WTC11 (cell line): ENCODE results near the gene ENOX2.

ENCODE experiments used
- ATF1 ChIP-seq: sonication (generic); formaldehyde crosslinking; IDR thresholded peaks from 2 replicates; pipeline ENCODE4 v1.8.1; 2023; ENCODE audit warnings: mild to moderate bottlenecking, moderate library complexity, missing genetic modification reagents
- CREM ChIP-seq: sonication (generic); formaldehyde crosslinking; IDR thresholded peaks from 2 replicates; pipeline ENCODE4 v1.8.1; 2022; ENCODE audit warnings: mild to moderate bottlenecking, missing genetic modification reagents, moderate library complexity
- CTCF ChIP-seq: fragments of 200-600 bp; IDR thresholded peaks from 2 replicates; pipeline ENCODE4 v1.8.0; 2022; ENCODE audit warnings: antibody characterized with exemption
- E2F1 ChIP-seq: sonication (generic); formaldehyde crosslinking; IDR thresholded peaks from 2 replicates; pipeline ENCODE4 v1.8.0; 2022; ENCODE audit warnings: mild to moderate bottlenecking, missing genetic modification reagents
- ELF4 ChIP-seq: sonication (generic); formaldehyde crosslinking; IDR thresholded peaks from 2 replicates; pipeline ENCODE4 v1.8.1; 2022; ENCODE audit warnings: low read depth, mild to moderate bottlenecking, moderate library complexity, missing genetic modification reagents
- HMGXB4 ChIP-seq: sonication (generic); formaldehyde crosslinking; IDR thresholded peaks from 2 replicates; pipeline ENCODE4 v1.8.1; 2023; ENCODE audit warnings: mild to moderate bottlenecking, moderate library complexity, missing genetic modification reagents
- ZNF263 ChIP-seq: sonication (generic); formaldehyde crosslinking; IDR thresholded peaks from 2 replicates; pipeline ENCODE4 v1.8.1; 2022; ENCODE audit warnings: low read depth, mild to moderate bottlenecking, moderate library complexity, missing genetic modification reagents
- ZNF423 ChIP-seq: fragments of 250-450 bp; sonication (Bioruptor Pico); IDR thresholded peaks from 2 replicates; pipeline ENCODE4 v2.1.2; 2022; ENCODE audit warnings: mild to moderate bottlenecking, moderate library complexity
- TF ChIP-seq, protein P1 (sequence below): sonication (generic); formaldehyde crosslinking; IDR thresholded peaks from 2 replicates; pipeline ENCODE4 v1.8.1; 2023; ENCODE audit warnings: mild to moderate bottlenecking, missing genetic modification reagents, moderate library complexity
- TF ChIP-seq, protein P2 (sequence below): sonication (generic); formaldehyde crosslinking; IDR thresholded peaks from 2 replicates; pipeline ENCODE4 v1.8.0; 2022; ENCODE audit warnings: mild to moderate bottlenecking, missing genetic modification reagents

DNA sequence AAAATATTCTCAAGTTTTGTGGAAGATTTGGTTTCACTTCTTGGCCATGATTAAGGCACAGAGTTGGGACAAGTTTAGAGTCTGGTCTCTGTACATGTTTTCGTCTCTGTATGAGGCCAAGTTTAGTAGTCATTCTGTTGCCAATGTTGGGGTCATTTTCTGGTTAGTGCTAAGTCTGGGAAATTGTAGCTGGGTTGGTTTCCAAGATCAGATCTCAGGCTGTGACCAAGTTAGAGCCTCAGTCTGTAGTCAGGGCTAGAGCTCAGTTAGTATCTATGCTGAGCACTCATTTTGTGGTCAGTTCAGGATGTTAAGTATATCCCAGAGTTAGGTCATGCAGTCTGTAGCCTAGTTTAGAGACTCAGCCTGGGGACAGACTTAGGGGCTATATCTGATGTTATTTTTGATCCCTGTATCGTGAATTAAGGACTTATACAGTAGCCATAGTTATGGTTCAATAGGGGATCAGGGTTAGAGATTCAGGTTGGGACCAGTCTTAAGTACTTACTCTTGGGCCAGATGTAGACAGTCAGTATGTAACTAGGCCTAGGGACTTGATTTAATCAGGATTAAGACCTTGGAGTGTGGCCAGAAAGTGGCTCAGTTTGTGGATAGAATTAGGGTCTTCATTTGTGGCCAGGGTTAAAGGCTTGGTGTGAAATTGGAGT, 6.6 kb upstream of the ENOX2 start:
- no peak for TF ChIP-seq CTCF
- TF ChIP-seq ZNF423 = no peak
- no peak for TF ChIP-seq E2F1 (CRISPR knock-in tag)
- TF ChIP-seq, protein P1, sequence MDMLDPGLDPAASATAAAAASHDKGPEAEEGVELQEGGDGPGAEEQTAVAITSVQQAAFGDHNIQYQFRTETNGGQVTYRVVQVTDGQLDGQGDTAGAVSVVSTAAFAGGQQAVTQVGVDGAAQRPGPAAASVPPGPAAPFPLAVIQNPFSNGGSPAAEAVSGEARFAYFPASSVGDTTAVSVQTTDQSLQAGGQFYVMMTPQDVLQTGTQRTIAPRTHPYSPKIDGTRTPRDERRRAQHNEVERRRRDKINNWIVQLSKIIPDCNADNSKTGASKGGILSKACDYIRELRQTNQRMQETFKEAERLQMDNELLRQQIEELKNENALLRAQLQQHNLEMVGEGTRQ = no peak
- no peak for TF ChIP-seq ELF4 (CRISPR knock-in tag)
- TF ChIP-seq HMGXB4 (CRISPR knock-in tag) = no peak
- no peak for TF ChIP-seq CREM (CRISPR knock-in tag)
- TF ChIP-seq ZNF263 (CRISPR knock-in tag) = no peak
- TF ChIP-seq ATF1 (CRISPR knock-in tag) = no peak
- TF ChIP-seq, protein P2, sequence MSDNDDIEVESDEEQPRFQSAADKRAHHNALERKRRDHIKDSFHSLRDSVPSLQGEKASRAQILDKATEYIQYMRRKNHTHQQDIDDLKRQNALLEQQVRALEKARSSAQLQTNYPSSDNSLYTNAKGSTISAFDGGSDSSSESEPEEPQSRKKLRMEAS (CRISPR knock-in tag) = no peak
